ENCODE results near the gene SMC2.
A peak's percentile ranks its signal among the peaks of the same experiment; 100 is the strongest.

Gene SMC2

GRCh38 chr9:104082168-104082567 is 11.9 kb upstream of the SMC2 start:
- peaks cover 10% of the 10 kb centered on the region for H3K9me3 ChIP-seq (ENCODE audit: control insufficient read depth, insufficient read depth, low read depth, low read length)
- no peak overlapping the region for H3K4me3 ChIP-seq (ENCODE audit: low read depth, low read length)
- H3K36me3 ChIP-seq (ENCODE audit: control insufficient read depth, insufficient read depth, low read length), result no peaks in the 10 kb centered on the region
- no peak overlapping the region for H3K27ac ChIP-seq (ENCODE audit: low read depth, low read length)
- no peak overlapping the region for H3K9ac ChIP-seq (ENCODE audit: low read length)
- H3K4me1 ChIP-seq (ENCODE audit: control insufficient read depth, insufficient read depth, low read length), result no peaks in the 10 kb centered on the region
- no peaks in the 10 kb centered on the region for H3K27me3 ChIP-seq (ENCODE audit: control insufficient read depth, insufficient read depth, low read length)

GRCh38 chr9:104085525-104085924 is 8.6 kb upstream of the SMC2 start:
- Histone ChIP-seq H3K36me3 (ENCODE audit: control insufficient read depth, insufficient read depth, low read length) (no peaks in the 10 kb centered on the region), H3K9me3 (ENCODE audit: control insufficient read depth, insufficient read depth, low read depth, low read length) (peaks cover 6% of the 10 kb centered on the region), H3K4me1 (ENCODE audit: control insufficient read depth, insufficient read depth, low read length) (no peaks in the 10 kb centered on the region), H3K9ac (ENCODE audit: low read length) (no peak overlapping the region), H3K4me3 (ENCODE audit: low read depth, low read length) (no peak overlapping the region), H3K27ac (ENCODE audit: low read depth, low read length) (no peak overlapping the region), H3K27me3 (ENCODE audit: control insufficient read depth, insufficient read depth, low read length) (no peaks in the 10 kb centered on the region)

- no peak overlapping the region for H3K4me3 ChIP-seq (ENCODE audit: low read depth, low read length)
- no peaks in the 10 kb centered on the region for H3K4me1 ChIP-seq (ENCODE audit: control insufficient read depth, insufficient read depth, low read length)
- no peaks in the 10 kb centered on the region for H3K9me3 ChIP-seq (ENCODE audit: control insufficient read depth, insufficient read depth, low read depth, low read length)
- H3K27me3 ChIP-seq (ENCODE audit: control insufficient read depth, insufficient read depth, low read length), result no peaks in the 10 kb centered on the region
- H3K9ac ChIP-seq (ENCODE audit: low read length), result no peak overlapping the region
- no peaks in the 10 kb centered on the region for H3K36me3 ChIP-seq (ENCODE audit: control insufficient read depth, insufficient read depth, low read length)
- H3K27ac ChIP-seq (ENCODE audit: low read depth, low read length), result no peak overlapping the region
Observed at GRCh38 chr9:104087894-104088293, 6.2 kb upstream of the SMC2 start.

- Histone ChIP-seq H3K9ac (ENCODE audit: low read length) (no peak overlapping the region), H3K27me3 (ENCODE audit: control insufficient read depth, insufficient read depth, low read length) (no peaks in the 10 kb centered on the region), H3K4me1 (ENCODE audit: control insufficient read depth, insufficient read depth, low read length) (no peaks in the 10 kb centered on the region), H3K4me3 (ENCODE audit: low read depth, low read length) (no peak overlapping the region), H3K27ac (ENCODE audit: low read depth, low read length) (no peak overlapping the region), H3K9me3 (ENCODE audit: control insufficient read depth, insufficient read depth, low read depth, low read length) (no peaks in the 10 kb centered on the region), H3K36me3 (ENCODE audit: control insufficient read depth, insufficient read depth, low read length) (no peaks in the 10 kb centered on the region)
Observed at GRCh38 chr9:104088416-104088815, 5.7 kb upstream of the SMC2 start.

GRCh38 chr9:104090578-104090977 is 3.5 kb upstream of the SMC2 start:
- no peaks in the 10 kb centered on the region for H3K36me3 ChIP-seq (ENCODE audit: control insufficient read depth, insufficient read depth, low read length)
- H3K27me3 ChIP-seq (ENCODE audit: control insufficient read depth, insufficient read depth, low read length), result no peaks in the 10 kb centered on the region
- H3K9ac ChIP-seq (ENCODE audit: low read length), result no peak overlapping the region
- 0 out of 2 replicates have a peak, but pooled peaks cover 4% of the 10 kb centered on the region for H3K4me1 ChIP-seq (ENCODE audit: control insufficient read depth, insufficient read depth, low read length)
- no peaks in the 10 kb centered on the region for H3K9me3 ChIP-seq (ENCODE audit: control insufficient read depth, insufficient read depth, low read depth, low read length)
- no peak overlapping the region for H3K4me3 ChIP-seq (ENCODE audit: low read depth, low read length)
- no peak overlapping the region for H3K27ac ChIP-seq (ENCODE audit: low read depth, low read length)

- Histone ChIP-seq H3K9me3 (ENCODE audit: control insufficient read depth, insufficient read depth, low read depth, low read length) (no peaks in the 10 kb centered on the region), H3K27me3 (ENCODE audit: control insufficient read depth, insufficient read depth, low read length) (no peaks in the 10 kb centered on the region), H3K9ac (ENCODE audit: low read length) (no peak overlapping the region), H3K27ac (ENCODE audit: low read depth, low read length) (no peak overlapping the region), H3K4me1 (ENCODE audit: control insufficient read depth, insufficient read depth, low read length) (0 out of 2 replicates have a peak, but pooled peaks cover 4% of the 10 kb centered on the region), H3K36me3 (ENCODE audit: control insufficient read depth, insufficient read depth, low read length) (no peaks in the 10 kb centered on the region), H3K4me3 (ENCODE audit: low read depth, low read length) (no peak overlapping the region)
Observed at GRCh38 chr9:104091116-104091515, 3.0 kb upstream of the SMC2 start.

GRCh38 chr9:104091708-104092107 is 2.4 kb upstream of the SMC2 start:
- H3K4me1 ChIP-seq (ENCODE audit: control insufficient read depth, insufficient read depth, low read length), result 0 out of 2 replicates have a peak, but pooled peaks cover 4% of the 10 kb centered on the region
- H3K9me3 ChIP-seq (ENCODE audit: control insufficient read depth, insufficient read depth, low read depth, low read length), result no peaks in the 10 kb centered on the region
- H3K27me3 ChIP-seq (ENCODE audit: control insufficient read depth, insufficient read depth, low read length), result no peaks in the 10 kb centered on the region
- no peaks in the 10 kb centered on the region for H3K36me3 ChIP-seq (ENCODE audit: control insufficient read depth, insufficient read depth, low read length)
- H3K4me3 ChIP-seq (ENCODE audit: low read depth, low read length), result no peak overlapping the region
- no peak overlapping the region for H3K9ac ChIP-seq (ENCODE audit: low read length)
- no peak overlapping the region for H3K27ac ChIP-seq (ENCODE audit: low read depth, low read length)

GRCh38 chr9:104092192-104092591 is 1.9 kb upstream of the SMC2 start:
- H3K27ac ChIP-seq (ENCODE audit: low read depth, low read length), result no peak overlapping the region
- H3K27me3 ChIP-seq (ENCODE audit: control insufficient read depth, insufficient read depth, low read length), result no peaks in the 10 kb centered on the region
- no peaks in the 10 kb centered on the region for H3K9me3 ChIP-seq (ENCODE audit: control insufficient read depth, insufficient read depth, low read depth, low read length)
- 0 out of 2 replicates have a peak, but pooled peaks cover 4% of the 10 kb centered on the region for H3K4me1 ChIP-seq (ENCODE audit: control insufficient read depth, insufficient read depth, low read length)
- no peak overlapping the region for H3K4me3 ChIP-seq (ENCODE audit: low read depth, low read length)
- no peak overlapping the region for H3K9ac ChIP-seq (ENCODE audit: low read length)
- H3K36me3 ChIP-seq (ENCODE audit: control insufficient read depth, insufficient read depth, low read length), result no peaks in the 10 kb centered on the region

GRCh38 chr9:104092875-104093600 is 1.1 kb upstream of the SMC2 start:
- Histone ChIP-seq H3K27ac (ENCODE audit: low read depth, low read length) (peak overlapping the region; percentile 94), H3K27me3 (ENCODE audit: control insufficient read depth, insufficient read depth, low read length) (no peaks in the 10 kb centered on the region), H3K9ac (ENCODE audit: low read length) (peak overlapping the region; percentile 89), H3K9me3 (ENCODE audit: control insufficient read depth, insufficient read depth, low read depth, low read length) (no peaks in the 10 kb centered on the region), H3K4me3 (ENCODE audit: low read depth, low read length) (peak overlapping the region; percentile 98), H3K36me3 (ENCODE audit: control insufficient read depth, insufficient read depth, low read length) (peaks cover 1% of the 10 kb centered on the region; the same call in 1 of the 2 replicates), H3K4me1 (ENCODE audit: control insufficient read depth, insufficient read depth, low read length) (0 out of 2 replicates have a peak, but pooled peaks cover 4% of the 10 kb centered on the region)

GRCh38 chr9:104094534-104095015 is 466 bp downstream of the SMC2 start:
- H3K4me1 ChIP-seq (ENCODE audit: control insufficient read depth, insufficient read depth, low read length), result 0 out of 2 replicates have a peak, but pooled peaks cover 4% of the 10 kb centered on the region
- peak overlapping the region; percentile 89 for H3K9ac ChIP-seq (ENCODE audit: low read length)
- H3K9me3 ChIP-seq (ENCODE audit: control insufficient read depth, insufficient read depth, low read depth, low read length), result no peaks in the 10 kb centered on the region
- H3K36me3 ChIP-seq (ENCODE audit: control insufficient read depth, insufficient read depth, low read length), result peaks cover 4% of the 10 kb centered on the region; the same call in 1 of the 2 replicates
- peak overlapping the region; percentile 98 for H3K4me3 ChIP-seq (ENCODE audit: low read depth, low read length)
- peak overlapping the region; percentile 94 for H3K27ac ChIP-seq (ENCODE audit: low read depth, low read length)
- H3K27me3 ChIP-seq (ENCODE audit: control insufficient read depth, insufficient read depth, low read length), result no peaks in the 10 kb centered on the region

GRCh38 chr9:104099630-104100029 is 5.5 kb downstream of the SMC2 start:
- Histone ChIP-seq H3K27me3 (ENCODE audit: control insufficient read depth, insufficient read depth, low read length) (no peaks in the 10 kb centered on the region), H3K4me3 (ENCODE audit: low read depth, low read length) (no peak overlapping the region), H3K9ac (ENCODE audit: low read length) (no peak overlapping the region), H3K4me1 (ENCODE audit: control insufficient read depth, insufficient read depth, low read length) (0 out of 2 replicates have a peak, but pooled peaks cover 4% of the 10 kb centered on the region), H3K36me3 (ENCODE audit: control insufficient read depth, insufficient read depth, low read length) (peaks cover 52% of the 10 kb centered on the region), H3K9me3 (ENCODE audit: control insufficient read depth, insufficient read depth, low read depth, low read length) (no peaks in the 10 kb centered on the region), H3K27ac (ENCODE audit: low read depth, low read length) (no peak overlapping the region)

All from HUES6 (cell line).